Muscle layer of colon (tissue), 2 donors: Measurements from ENCODE around the gene ASXL1.
"Not testable (repeated sequence)": the region's sequence is repeated elsewhere in the genome, so short reads cannot be mapped to it uniquely, and the experiment has no call there.

ENCODE experiments used
- H3K27ac ChIP-seq: one replicate; pipeline ENCODE4 v1.7.0; 2013; ENCODE audit warnings: low read depth, mild to moderate bottlenecking, low read length, moderate library complexity
- H3K27me3 ChIP-seq, 2 donors: one replicate each; pipeline ENCODE4 v1.7.0; 2013; ENCODE audit warnings: low read length in 2 of 2, mild to moderate bottlenecking in 2 of 2; ENCODE audit not compliant: insufficient read depth in 2 of 2, control insufficient read depth in 1 of 2
- H3K36me3 ChIP-seq: one replicate; pipeline ENCODE4 v1.7.0; 2013; ENCODE audit warnings: mild to moderate bottlenecking, low read length; ENCODE audit not compliant: insufficient read depth
- H3K4me1 ChIP-seq: one replicate; pipeline ENCODE4 v1.7.0; 2013; ENCODE audit warnings: mild to moderate bottlenecking, low read length; ENCODE audit not compliant: insufficient read depth
- H3K4me3 ChIP-seq, 2 donors: one replicate each; pipeline ENCODE4 v1.7.0; 2013; ENCODE audit warnings: low read length in 2 of 2, low read depth in 1 of 2, mild to moderate bottlenecking in 1 of 2, moderate library complexity in 1 of 2
- H3K9ac ChIP-seq: one replicate; pipeline ENCODE4 v1.7.0; 2013; ENCODE audit warnings: low read length
- H3K9me3 ChIP-seq: one replicate; pipeline ENCODE4 v1.7.0; 2013; ENCODE audit warnings: mild to moderate bottlenecking, low read length
- donor health status: abdominal sarcoma.
- donor health status: Adenocarcinoma of cecum.

The ASXL1 gene

GRCh38 chr20:32357869-32358631 lies at the start of gene ASXL1:
ASXL1 (plus strand) TSS chr20:32358331; CDS start chr20:32358776, 445 bp downstream.
- Histone ChIP-seq H3K27me3 (no peaks in the 10 kb centered on the region), H3K27ac (peak within 1 kb of the TSS; percentile 98), H3K9me3 (no peaks in the 10 kb centered on the region), H3K4me3 (peak within 1 kb of the TSS; percentile 81 to 90), H3K4me1 (peaks cover 39% of the 10 kb centered on the region), H3K9ac (peak within 1 kb of the TSS; percentile 84), H3K36me3 (no peaks in the 10 kb centered on the region)

DNA sequence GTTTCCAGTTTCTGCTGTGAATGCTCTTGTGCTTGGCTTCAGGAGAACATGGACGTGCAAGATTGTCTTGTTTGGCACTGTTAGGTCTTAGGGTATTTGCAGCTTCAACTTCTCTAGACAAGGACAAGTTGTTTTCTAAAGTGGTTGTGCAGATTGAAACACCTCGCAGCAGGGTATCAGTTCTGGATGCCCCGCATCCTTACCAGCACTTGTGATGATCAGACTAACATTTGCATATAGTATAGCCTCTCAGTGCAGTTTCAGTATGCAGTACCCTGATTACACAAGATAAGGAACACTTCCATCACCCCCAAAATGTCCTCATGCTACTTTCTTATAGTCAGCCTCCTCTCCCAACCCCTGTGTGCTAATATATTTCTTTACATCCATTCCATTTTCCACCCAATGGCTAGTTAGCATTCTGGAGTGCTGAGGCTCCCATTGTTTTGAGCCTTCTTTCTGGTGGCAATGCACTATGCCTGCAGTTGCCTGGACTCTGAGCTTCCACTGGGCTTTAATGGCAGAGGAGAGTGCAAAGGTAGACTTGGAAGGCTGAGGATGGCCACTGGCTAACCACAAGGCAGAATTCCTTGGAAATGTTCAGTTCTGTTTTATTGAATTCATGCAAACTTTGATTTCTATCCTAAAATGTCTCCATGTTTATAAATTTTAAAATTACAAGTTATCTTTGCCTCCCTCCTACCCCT lies 45.3 kb upstream of the ASXL1 start:
- Histone ChIP-seq H3K4me1 (no peaks in the 10 kb centered on the region), H3K4me3 (no peak overlapping the region), H3K27me3 (no peaks in the 10 kb centered on the region), H3K9me3 (no peaks in the 10 kb centered on the region), H3K36me3 (peaks cover 41% of the 10 kb centered on the region), H3K9ac (no peak overlapping the region), H3K27ac (no peak overlapping the region)

DNA sequence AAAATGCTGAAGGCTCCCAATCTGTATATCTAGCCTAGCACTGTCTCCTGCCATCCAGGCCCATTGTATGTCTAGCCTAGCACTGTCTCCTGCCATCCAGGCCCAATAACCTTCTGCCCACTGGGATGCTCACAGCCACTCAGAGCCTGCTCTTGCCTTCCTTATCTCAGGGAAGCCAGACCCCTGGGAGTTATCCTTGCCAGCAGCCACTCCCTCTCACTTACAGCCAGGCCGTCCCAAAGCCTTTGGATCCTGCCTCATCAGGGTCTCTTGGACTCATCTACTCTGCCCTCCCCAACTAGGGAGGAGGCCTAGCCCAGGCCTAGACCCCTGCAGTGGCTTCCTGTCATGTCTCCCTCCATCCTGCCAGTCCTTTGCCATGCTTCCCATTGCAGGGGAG lies 43.4 kb upstream of the ASXL1 start:
- H3K27me3 ChIP-seq = no peaks in the 10 kb centered on the region
- H3K9ac ChIP-seq = no peak overlapping the region
- H3K4me1 ChIP-seq = no peaks in the 10 kb centered on the region
- H3K27ac ChIP-seq = no peak overlapping the region
- peaks cover 38% of the 10 kb centered on the region for H3K36me3 ChIP-seq
- H3K9me3 ChIP-seq = no peaks in the 10 kb centered on the region
- no peak overlapping the region for H3K4me3 ChIP-seq

DNA sequence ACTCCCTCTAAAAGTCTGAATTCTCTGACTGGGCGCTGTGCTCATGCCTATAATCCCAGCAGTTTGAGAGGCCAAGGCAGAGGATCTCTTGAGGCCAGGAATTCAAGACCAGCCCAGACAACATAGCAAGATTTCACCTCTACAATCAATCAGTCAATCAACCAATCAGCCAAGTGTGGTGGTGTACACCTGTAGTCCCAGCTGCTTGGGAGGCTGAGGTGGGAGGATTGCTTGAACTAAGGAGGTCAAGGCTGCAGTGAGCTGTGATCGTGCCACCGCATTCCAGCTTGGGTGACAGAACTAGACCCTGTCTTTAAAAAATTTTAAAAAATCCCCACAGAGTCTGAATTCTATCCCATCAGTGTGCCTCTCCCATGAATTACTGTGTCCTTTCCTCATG lies 42.7 kb upstream of the ASXL1 start:
- Histone ChIP-seq H3K4me3 (no peak overlapping the region), H3K36me3 (peaks cover 32% of the 10 kb centered on the region), H3K9me3 (no peaks in the 10 kb centered on the region), H3K27ac (no peak overlapping the region), H3K9ac (no peak overlapping the region), H3K4me1 (no peaks in the 10 kb centered on the region), H3K27me3 (no peaks in the 10 kb centered on the region)

DNA sequence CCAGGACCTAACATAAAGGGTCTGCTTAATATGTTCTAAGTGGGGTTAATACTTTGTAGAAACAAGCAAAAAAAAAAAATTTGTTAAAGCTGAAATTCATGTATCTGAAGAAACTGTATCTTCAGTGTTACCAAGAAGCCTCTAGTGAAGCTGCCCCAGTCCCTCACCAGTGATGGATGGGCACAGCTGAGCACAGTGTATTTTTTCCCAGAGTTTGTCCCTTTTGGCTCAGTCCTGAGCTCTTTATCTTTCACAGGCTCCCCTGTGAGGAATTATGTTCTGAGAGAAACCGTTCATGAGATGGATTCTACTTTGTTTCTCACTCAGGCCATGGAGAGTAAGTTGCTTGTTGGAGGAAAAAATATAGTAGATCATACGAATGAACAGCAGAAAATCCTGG lies 42.2 kb upstream of the ASXL1 start:
- Histone ChIP-seq H3K4me1 (no peaks in the 10 kb centered on the region), H3K27me3 (no peaks in the 10 kb centered on the region), H3K9me3 (no peaks in the 10 kb centered on the region), H3K4me3 (no peak overlapping the region), H3K9ac (no peak overlapping the region), H3K36me3 (peaks cover 28% of the 10 kb centered on the region), H3K27ac (no peak overlapping the region)

DNA sequence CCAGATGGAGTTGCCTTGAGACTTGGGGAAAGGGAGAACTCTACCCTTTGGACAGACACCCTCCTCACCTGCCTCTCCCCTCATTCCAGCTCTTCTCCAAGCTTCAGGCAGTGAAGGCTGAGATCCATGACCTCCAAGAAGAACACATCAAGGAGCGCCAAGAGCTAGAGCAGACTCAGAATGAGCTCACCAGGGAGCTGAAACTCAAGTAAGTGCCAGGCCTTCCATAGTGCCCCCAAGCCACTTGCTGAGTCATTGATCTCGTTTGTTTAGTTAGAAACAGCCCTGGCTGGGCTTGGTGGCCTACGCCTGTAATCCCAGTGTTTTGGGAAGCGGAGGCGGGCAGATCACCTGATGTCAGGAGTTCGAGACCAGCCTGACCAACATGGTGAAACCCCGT lies 41.5 kb upstream of the ASXL1 start:
- Histone ChIP-seq H3K27ac (no peak overlapping the region), H3K36me3 (peaks cover 28% of the 10 kb centered on the region), H3K4me3 (no peak overlapping the region), H3K27me3 (no peaks in the 10 kb centered on the region), H3K9ac (no peak overlapping the region), H3K9me3 (no peaks in the 10 kb centered on the region), H3K4me1 (no peaks in the 10 kb centered on the region)

- H3K27me3 ChIP-seq = no peaks in the 10 kb centered on the region
- no peaks in the 10 kb centered on the region for H3K4me1 ChIP-seq
- H3K4me3 ChIP-seq = no peak overlapping the region
- no peak overlapping the region for H3K9ac ChIP-seq
- no peak overlapping the region for H3K27ac ChIP-seq
- H3K36me3 ChIP-seq = peaks cover 19% of the 10 kb centered on the region
- H3K9me3 ChIP-seq = no peaks in the 10 kb centered on the region
These were observed 39.0 kb upstream of the ASXL1 start for GRCh38 chr20:32319100-32319499.

GRCh38 chr20:32320305-32320704 lies 37.8 kb upstream of the ASXL1 start:
- no peaks in the 10 kb centered on the region for H3K27me3 ChIP-seq
- no peaks in the 10 kb centered on the region for H3K4me1 ChIP-seq

DNA sequence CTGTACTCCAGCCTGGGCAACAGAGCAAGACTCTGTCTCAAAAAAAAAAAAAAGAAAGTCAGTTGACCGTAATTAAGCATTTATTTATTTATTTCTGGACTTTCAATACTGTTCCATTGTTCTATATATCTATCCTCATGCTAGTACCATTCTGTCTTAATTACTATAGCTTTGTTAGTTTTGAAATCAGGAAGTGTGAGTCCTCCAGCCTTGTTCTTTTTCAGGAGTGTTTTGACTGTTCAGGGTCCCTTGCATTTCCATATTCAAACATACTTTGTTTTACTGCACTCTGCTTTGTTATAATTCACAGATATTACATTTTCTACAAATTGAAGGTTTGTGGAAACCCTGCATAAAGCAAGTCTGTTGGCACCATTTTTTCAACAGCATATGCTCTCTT lies 36.7 kb upstream of the ASXL1 start:
- Histone ChIP-seq H3K9me3 (no peaks in the 10 kb centered on the region), H3K4me3 (no peak overlapping the region), H3K9ac (no peak overlapping the region), H3K4me1 (no peaks in the 10 kb centered on the region), H3K36me3 (peaks cover 9% of the 10 kb centered on the region), H3K27me3 (no peaks in the 10 kb centered on the region), H3K27ac (no peak overlapping the region)

More at GRCh38 chr20:32320305-32320704, 37.8 kb upstream of the ASXL1 start:
- peaks cover 15% of the 10 kb centered on the region for H3K36me3 ChIP-seq
- H3K9ac ChIP-seq = no peak overlapping the region
- no peak overlapping the region for H3K27ac ChIP-seq
- no peak overlapping the region for H3K4me3 ChIP-seq
- no peaks in the 10 kb centered on the region for H3K9me3 ChIP-seq

GRCh38 chr20:32322260-32322659 lies 35.9 kb upstream of the ASXL1 start:
- H3K36me3 ChIP-seq, H3K27ac ChIP-seq, H3K9ac ChIP-seq, H3K4me3 ChIP-seq, H3K4me1 ChIP-seq, H3K27me3 ChIP-seq, H3K9me3 ChIP-seq: not testable (repeated sequence)

DNA sequence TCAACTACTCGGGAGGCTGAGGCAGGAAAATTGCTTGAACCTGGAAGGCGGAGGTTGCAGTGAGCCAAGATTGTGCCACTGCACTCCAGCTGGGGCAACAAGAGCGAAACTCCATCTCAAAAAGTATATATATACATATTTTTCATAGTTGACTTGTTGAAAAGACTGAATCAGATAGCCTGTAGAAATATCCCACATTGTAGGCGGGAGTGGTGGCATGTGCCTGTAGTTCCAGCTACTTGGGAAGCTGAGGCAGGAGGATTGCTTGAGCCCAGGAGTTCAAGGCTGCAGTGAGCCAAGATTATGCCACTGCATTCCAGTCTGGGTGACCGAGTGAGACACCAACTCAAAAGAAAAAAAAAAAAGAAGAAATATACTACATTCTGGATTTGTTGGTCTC lies 34.4 kb upstream of the ASXL1 start:
- H3K4me3 ChIP-seq, H3K27me3 ChIP-seq, H3K9me3 ChIP-seq, H3K4me1 ChIP-seq, H3K9ac ChIP-seq, H3K27ac ChIP-seq, H3K36me3 ChIP-seq: not testable (repeated sequence)
